Measurements from ENCODE around the gene FETUB.

FETUB gene, protein sequence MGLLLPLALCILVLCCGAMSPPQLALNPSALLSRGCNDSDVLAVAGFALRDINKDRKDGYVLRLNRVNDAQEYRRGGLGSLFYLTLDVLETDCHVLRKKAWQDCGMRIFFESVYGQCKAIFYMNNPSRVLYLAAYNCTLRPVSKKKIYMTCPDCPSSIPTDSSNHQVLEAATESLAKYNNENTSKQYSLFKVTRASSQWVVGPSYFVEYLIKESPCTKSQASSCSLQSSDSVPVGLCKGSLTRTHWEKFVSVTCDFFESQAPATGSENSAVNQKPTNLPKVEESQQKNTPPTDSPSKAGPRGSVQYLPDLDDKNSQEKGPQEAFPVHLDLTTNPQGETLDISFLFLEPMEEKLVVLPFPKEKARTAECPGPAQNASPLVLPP

GRCh38 chr3:186639778-186640472, at the start of gene FETUB:
TSS of gene FETUB (plus strand) at chr3:186640399. CDS start at chr3:186640461, 62 bp downstream.
- Histone ChIP-seq H3K4me3 (no peak within 1 kb of the TSS), H3K27ac (no peak within 1 kb of the TSS)
- no peak for DNase-seq (ENCODE audit: low spot score)
- no peak for TF ChIP-seq CTCF (IDR thresholded peaks at IDR 0.05)

DNA sequence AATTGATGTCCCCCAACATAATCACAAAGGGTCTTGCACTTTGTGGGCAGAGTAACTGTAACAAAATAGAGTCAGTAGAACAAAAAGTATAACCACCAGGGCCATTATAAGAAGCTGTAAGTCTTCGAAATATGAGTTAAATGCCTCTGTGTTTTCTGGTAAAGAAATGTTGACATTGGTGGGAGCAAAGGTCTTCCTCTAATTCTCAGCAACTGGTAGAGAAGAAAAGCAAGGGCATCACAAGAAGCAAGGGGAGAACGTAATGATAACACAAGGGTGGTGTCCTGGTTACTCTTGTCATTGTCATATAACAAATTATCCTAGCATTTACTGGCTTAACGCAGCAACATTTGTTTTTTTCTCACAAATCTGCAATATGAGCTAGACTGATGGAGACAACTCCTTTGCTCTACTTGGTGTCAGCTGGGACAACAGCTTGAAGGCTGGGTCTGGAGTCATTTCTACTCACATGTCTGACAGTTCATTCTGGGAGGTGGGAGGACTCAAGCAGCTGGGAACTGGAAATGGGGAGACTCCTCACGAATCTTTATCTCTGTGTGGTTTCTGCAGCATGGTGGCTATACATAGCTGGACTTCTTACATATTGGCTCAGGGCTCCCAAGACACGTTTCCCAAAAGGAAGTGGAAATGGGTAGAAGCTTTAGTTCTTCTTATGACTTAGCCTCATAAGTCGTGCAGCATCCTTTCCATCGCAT, 49.5 kb upstream of the FETUB start:
- DNase-seq (ENCODE audit: low spot score) = no peak
- Histone ChIP-seq H3K27ac (no peak overlapping the region), H3K4me3 (no peak overlapping the region)
- TF ChIP-seq CTCF (IDR thresholded peaks at IDR 0.05) = no peak

DNA sequence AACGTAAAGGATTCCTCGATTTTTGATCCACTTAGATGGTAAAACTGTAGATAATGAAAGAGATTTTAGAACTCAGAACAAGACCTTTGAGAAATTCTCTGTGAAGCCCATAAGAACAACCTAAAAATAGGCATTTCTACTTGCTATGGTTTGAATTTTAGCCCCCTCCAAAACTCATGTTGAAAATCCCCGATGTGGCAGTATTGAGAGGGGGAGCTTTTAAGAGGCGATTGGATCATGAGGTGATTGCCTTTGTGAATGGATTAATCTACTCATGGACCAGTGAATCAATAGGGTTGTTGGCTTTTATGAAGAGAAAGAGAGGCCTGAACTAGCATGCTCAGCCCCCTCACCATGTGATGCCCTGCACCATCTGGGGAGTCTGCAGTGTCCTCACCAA, 47.5 kb upstream of the FETUB start:
- TF ChIP-seq CTCF (IDR thresholded peaks at IDR 0.05) = no peak
- Histone ChIP-seq H3K4me3 (no peak overlapping the region), H3K27ac (no peak overlapping the region)
- no peak for DNase-seq (ENCODE audit: low spot score)

DNA sequence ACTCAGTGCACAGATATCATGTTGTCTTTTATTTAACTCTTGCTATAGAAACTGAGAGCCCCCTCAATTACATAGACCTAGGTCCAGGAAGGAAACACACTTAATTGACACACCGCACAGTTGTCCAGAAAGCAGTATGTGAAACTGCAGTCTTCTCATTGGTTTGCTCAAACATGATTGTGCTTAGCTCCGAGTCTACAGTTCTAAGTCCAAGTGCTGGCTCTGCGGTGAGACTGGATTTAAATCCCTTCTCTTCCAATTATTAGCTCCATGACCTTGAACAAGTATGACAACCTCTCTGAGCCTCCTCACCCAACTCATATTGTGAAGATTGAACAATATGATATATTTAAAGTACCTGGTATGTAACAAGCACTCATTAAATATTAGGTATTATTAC, 46.3 kb upstream of the FETUB start:
- H3K27ac ChIP-seq = no peak overlapping the region

GRCh38 chr3:186594591-186595113, 45.5 kb upstream of the FETUB start:
- DNase-seq (ENCODE audit: low spot score) = no peak
- no peak overlapping the region for H3K27ac ChIP-seq
- H3K4me3 ChIP-seq = no peak overlapping the region
- no peak for TF ChIP-seq CTCF (IDR thresholded peaks at IDR 0.05)

More for the DNA sequence above, 46.3 kb upstream of the FETUB start:
- H3K4me3 ChIP-seq = no peak overlapping the region
- no peak for TF ChIP-seq CTCF (IDR thresholded peaks at IDR 0.05)
- DNase-seq (ENCODE audit: low spot score) = no peak

- no peak for DNase-seq (ENCODE audit: low spot score)
- Histone ChIP-seq H3K4me3 (no peak overlapping the region), H3K27ac (no peak overlapping the region)
- TF ChIP-seq CTCF (IDR thresholded peaks at IDR 0.05) = no peak
These were observed 43.5 kb upstream of the FETUB start for GRCh38 chr3:186596568-186597287.

Measured in coronary artery (tissue), 2 donors.